Smooth muscle cell (in vitro differentiated cells): ENCODE data around the gene OGFOD3. TPM values are rescaled to one million over a fixed set of nuclear protein-coding genes. Genes with fewer than 3 reads are reported as not detected.

Experiments used
- DNase-seq: peaks from one replicate; lab custom pipeline; 2025; ENCODE audit not compliant: unreplicated experiment; lab: John Stamatoyannopoulos, UW
- H2AFZ ChIP-seq: fragments of 200-600 bp; sonication (generic); 2 replicates; pipeline ENCODE4 v1.6.0; 2016; ENCODE audit warnings: antibody characterized with exemption, low read depth, mild to moderate bottlenecking
- H3F3A ChIP-seq: fragments of 200-600 bp; sonication (generic); 2 replicates; pipeline ENCODE4 v1.6.0; 2017; ENCODE audit warnings: antibody characterized with exemption, low read depth
- H3K27ac ChIP-seq: fragments of 200-600 bp; sonication (generic); 2 replicates; pipeline ENCODE4 v1.5.1; 2016; ENCODE audit warnings: low read depth, mild to moderate bottlenecking
- H3K27me3 ChIP-seq: fragments of 200-600 bp; sonication (generic); 2 replicates; pipeline ENCODE4 v1.6.1; 2016; ENCODE audit warnings: low read depth, mild to moderate bottlenecking
- H3K36me3 ChIP-seq: fragments of 200-600 bp; sonication (generic); 2 replicates; pipeline ENCODE4 v1.5.1; 2016; ENCODE audit warnings: low read depth
- H3K4me1 ChIP-seq: fragments of 200-600 bp; sonication (generic); 2 replicates; pipeline ENCODE4 v1.5.1; 2016; ENCODE audit warnings: low read depth
- H3K4me2 ChIP-seq: fragments of 200-600 bp; sonication (generic); 2 replicates; pipeline ENCODE4 v1.6.0; 2016; ENCODE audit warnings: mild to moderate bottlenecking
- H3K4me3 ChIP-seq: fragments of 200-600 bp; sonication (generic); 2 replicates; pipeline ENCODE4 v1.5.1; 2016; ENCODE audit warnings: mild to moderate bottlenecking
- H3K79me2 ChIP-seq: fragments of 200-600 bp; sonication (generic); 2 replicates; pipeline ENCODE4 v1.6.0; 2016; ENCODE audit warnings: low read depth, mild to moderate bottlenecking
- H3K9ac ChIP-seq: fragments of 200-600 bp; sonication (generic); 2 replicates; pipeline ENCODE4 v1.6.0; 2016; ENCODE audit warnings: low read depth
- H3K9me3 ChIP-seq: fragments of 200-600 bp; sonication (generic); replicated peaks from 2 replicates; pipeline ENCODE4 v1.5.1; 2016; ENCODE audit warnings: low read depth
- H4K20me1 ChIP-seq: fragments of 200-600 bp; sonication (generic); 2 replicates; pipeline ENCODE4 v1.6.0; 2016; ENCODE audit warnings: low read depth
- WGBS: methylation state at CpG from one replicate; pipeline ENCODE4 v1.1.7; 2016; ENCODE audit warnings: low lambda C conversion rate; 5-methylcytosine and 5-hydroxymethylcytosine counted together
- polyA plus RNA-seq: library from polyadenylated mRNA; unstranded; fragments of >200 nt; fragmentation: Nextera tagmentation; extraction: Ambion mirVana; gene quantifications from 2 replicates; pipeline ENCODE4 v1.2.1, GENCODE V29; 2016
- small RNA-seq: library from RNA; depleted of rRNA; stranded (forward); fragments of <200 nt; gene quantifications from one replicate; pipeline ENCODE3, GENCODE V24; 2014
- total RNA-seq: library from RNA; depleted of rRNA; stranded (reverse); fragments of >200 nt; gene quantifications from 2 replicates; pipeline ENCODE4 v1.2.3, GENCODE V29; 2014
- TF ChIP-seq, protein P1 (sequence below): fragments of 200-600 bp; sonication (generic); IDR thresholded peaks from 2 replicates; pipeline ENCODE4 v1.5.1; 2017; ENCODE audit warnings: borderline replicate concordance, mild to moderate bottlenecking, antibody characterized with exemption; ENCODE audit not compliant: insufficient read depth, poor library complexity, severe bottlenecking

The OGFOD3 gene
- total and polyA plus RNA-seq, 2 experiments from 2014 or later, result 10.5 to 30.4 TPM

DNA sequence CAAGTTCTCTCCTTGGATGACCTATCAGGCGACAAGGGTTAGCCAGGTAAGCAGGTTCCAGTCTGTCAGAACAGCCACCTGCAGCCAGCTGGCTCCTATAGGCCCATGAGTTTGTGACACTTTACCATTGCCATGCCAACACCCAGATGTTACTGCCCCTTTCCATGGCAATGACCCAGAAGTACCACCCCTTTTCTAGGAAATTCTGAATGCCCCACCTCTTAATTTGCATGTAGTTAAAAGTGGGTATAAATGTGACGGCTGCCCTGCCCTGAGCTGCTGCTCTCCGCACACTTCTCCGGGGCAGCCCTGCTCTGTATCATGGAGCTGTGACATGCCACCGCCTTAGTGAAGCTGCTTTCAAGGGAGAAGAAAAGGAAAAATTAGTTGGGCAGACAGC lies 74.8 kb downstream of the OGFOD3 start:
- no peaks in the 10 kb centered on the region for H3K27me3 ChIP-seq
- no peaks in the 10 kb centered on the region for H3F3A ChIP-seq
- no peak overlapping the region for H3K9ac ChIP-seq
- no peak overlapping the region for H2AFZ ChIP-seq
- H3K36me3 ChIP-seq, result no peaks in the 10 kb centered on the region
- no peaks in the 10 kb centered on the region for H3K79me2 ChIP-seq
- H3K27ac ChIP-seq, result no peak overlapping the region
- peaks cover 9% of the 10 kb centered on the region for H3K4me1 ChIP-seq
- WGBS, result 95% methylated on average over 5 of the region's 5 CpGs
- TF ChIP-seq, protein P1, sequence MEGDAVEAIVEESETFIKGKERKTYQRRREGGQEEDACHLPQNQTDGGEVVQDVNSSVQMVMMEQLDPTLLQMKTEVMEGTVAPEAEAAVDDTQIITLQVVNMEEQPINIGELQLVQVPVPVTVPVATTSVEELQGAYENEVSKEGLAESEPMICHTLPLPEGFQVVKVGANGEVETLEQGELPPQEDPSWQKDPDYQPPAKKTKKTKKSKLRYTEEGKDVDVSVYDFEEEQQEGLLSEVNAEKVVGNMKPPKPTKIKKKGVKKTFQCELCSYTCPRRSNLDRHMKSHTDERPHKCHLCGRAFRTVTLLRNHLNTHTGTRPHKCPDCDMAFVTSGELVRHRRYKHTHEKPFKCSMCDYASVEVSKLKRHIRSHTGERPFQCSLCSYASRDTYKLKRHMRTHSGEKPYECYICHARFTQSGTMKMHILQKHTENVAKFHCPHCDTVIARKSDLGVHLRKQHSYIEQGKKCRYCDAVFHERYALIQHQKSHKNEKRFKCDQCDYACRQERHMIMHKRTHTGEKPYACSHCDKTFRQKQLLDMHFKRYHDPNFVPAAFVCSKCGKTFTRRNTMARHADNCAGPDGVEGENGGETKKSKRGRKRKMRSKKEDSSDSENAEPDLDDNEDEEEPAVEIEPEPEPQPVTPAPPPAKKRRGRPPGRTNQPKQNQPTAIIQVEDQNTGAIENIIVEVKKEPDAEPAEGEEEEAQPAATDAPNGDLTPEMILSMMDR, result no peak
- H3K4me3 ChIP-seq, result no peak overlapping the region
- no peaks in the 10 kb centered on the region for H4K20me1 ChIP-seq
- no peak for DNase-seq
- no peak overlapping the region for H3K4me2 ChIP-seq
- no peaks in the 10 kb centered on the region for H3K9me3 ChIP-seq

DNA sequence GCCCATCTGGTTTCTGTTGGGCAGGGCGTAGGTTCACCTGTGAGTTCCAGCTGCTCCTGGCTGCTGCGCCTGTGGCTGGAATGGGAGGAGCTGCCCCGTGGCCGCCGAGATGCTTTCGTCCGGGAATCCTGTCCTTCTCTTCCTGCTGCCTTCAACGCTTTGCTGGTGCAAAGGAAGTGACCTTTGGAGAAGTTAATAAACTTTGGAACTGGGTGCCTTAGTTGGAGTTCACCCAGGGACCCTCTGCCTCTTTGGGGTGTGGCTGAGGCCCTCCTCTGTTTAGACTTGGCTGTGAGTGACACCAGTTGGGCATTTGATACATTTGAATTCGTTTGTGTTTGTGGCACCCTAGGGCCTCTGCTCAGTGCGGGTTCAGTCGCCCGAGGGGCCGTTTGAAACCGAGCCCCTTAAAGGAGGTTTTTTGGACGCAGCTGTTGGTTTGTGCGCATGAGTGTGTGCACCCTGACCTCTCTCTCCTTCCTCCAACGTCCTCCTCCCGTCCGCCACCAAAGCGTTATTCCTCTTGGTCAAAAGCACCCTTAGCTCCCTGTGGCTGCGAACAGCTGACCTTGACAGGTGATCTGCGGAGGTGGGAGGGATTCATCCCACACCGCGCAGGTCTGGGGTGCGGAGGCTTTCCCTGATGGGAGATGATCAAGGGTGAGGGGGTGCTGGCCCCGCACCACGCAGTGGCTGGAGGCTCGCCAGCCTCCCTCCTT lies 75.9 kb downstream of the OGFOD3 start:
- no peaks in the 10 kb centered on the region for H4K20me1 ChIP-seq
- H3K36me3 ChIP-seq, result no peaks in the 10 kb centered on the region
- H3K27ac ChIP-seq, result no peak overlapping the region
- H3K9me3 ChIP-seq, result no peaks in the 10 kb centered on the region
- no peaks in the 10 kb centered on the region for H3F3A ChIP-seq
- H3K27me3 ChIP-seq, result no peaks in the 10 kb centered on the region
- no peak overlapping the region for H3K9ac ChIP-seq
- TF ChIP-seq, protein P1, result no peak
- peaks cover 9% of the 10 kb centered on the region for H3K4me1 ChIP-seq
- H2AFZ ChIP-seq, result no peak overlapping the region
- no peak for DNase-seq
- H3K4me3 ChIP-seq, result no peak overlapping the region
- H3K4me2 ChIP-seq, result no peak overlapping the region
- WGBS, result 92% methylated on average over 26 of the region's 28 CpGs
- no peaks in the 10 kb centered on the region for H3K79me2 ChIP-seq

DNA sequence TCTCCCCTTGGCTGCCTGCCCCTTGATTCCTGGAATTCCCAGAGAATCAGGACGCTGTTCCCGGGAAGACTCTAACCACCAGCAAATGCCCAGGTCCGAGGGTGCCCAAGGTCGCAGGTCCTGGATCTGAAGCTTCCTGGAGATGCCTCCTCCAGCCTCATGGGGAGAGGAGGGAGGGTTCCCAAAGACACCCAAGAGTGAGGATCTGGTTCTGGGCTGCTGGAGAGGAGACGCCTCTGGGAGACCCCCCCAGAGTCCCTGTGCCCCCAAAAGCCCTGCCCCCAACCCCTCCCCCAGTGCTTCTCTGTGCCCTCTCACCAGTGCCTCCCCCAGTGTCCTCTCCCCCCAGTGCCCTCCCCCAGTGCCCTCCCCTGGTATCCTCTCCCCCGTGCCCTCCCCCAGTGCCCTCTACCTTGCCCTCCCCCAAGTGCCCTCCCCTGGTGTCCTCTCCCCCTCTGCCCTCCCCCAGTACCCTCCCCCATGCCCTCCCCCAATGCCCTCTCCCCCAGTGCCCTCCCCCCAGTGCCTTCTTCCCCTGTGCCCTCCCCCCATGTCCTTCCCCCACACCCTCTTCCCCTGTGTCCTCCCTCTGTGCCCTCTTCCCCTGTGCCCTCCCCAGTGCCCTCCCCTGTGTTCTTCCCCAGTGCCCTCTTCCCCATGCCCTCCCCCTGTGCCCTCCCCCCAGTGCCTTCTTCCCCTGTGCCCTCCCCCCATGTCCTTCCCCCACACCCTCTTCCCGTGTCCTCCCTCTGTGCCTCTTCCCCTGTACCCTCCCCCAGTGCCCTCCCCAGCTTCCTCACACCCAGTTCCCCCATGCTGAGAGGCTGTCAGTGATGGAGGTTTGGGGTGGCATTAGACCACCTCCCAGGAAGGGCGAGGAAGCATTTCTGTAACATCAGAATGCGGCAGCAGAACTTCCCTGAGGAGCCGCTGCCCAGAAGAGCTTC lies 78.5 kb downstream of the OGFOD3 start:
- 76% methylated on average over 7 of the region's 10 CpGs for WGBS
- Histone ChIP-seq H3K4me3 (peak overlapping the region; percentile 38), H3F3A (no peaks in the 10 kb centered on the region), H3K9ac (peak overlapping the region; percentile 39), H3K27me3 (peaks cover 5% of the 10 kb centered on the region), H3K4me1 (peaks cover 9% of the 10 kb centered on the region), H3K27ac (no peak overlapping the region), H2AFZ (peak overlapping the region; percentile 96), H3K9me3 (no peaks in the 10 kb centered on the region), H3K36me3 (no peaks in the 10 kb centered on the region), H3K79me2 (no peaks in the 10 kb centered on the region), H4K20me1 (no peaks in the 10 kb centered on the region), H3K4me2 (peak overlapping the region; percentile 80)
- TF ChIP-seq, protein P1, result no peak
- no peak for DNase-seq

Small RNAs within 50 kb of the gene (small RNA-seq; reads per million reads assigned to genes)
- not detected for gene RF00019

Other genes starting within 250 kb of the OGFOD3 start
- gene CCDC57, start 205.7 kb downstream of the OGFOD3 start, total RNA-seq, result 11.4 and 18.3 TPM in 2 replicates
- gene CCDC57, start 205.7 kb downstream of the OGFOD3 start, polyA plus RNA-seq, result 23.1 and 34.6 TPM in 2 replicates
- 151 and 180 TPM in 2 replicates for gene SLC16A3, start 189.5 kb downstream of the OGFOD3 start, total RNA-seq
- gene SLC16A3, start 189.5 kb downstream of the OGFOD3 start, polyA plus RNA-seq, result 83.3 and 96.1 TPM in 2 replicates
- 51.6 and 75.3 TPM in 2 replicates for gene CSNK1D, start 144.9 kb downstream of the OGFOD3 start, total RNA-seq
- 135 and 172 TPM in 2 replicates for gene CSNK1D, start 144.9 kb downstream of the OGFOD3 start, polyA plus RNA-seq
- not detected in 2 replicates for gene CD7, start 101.0 kb downstream of the OGFOD3 start, total RNA-seq
- gene CD7, start 101.0 kb downstream of the OGFOD3 start, polyA plus RNA-seq, result 0.18 and 0.79 TPM in 2 replicates
- not detected in 2 replicates for gene SECTM1, start 84.8 kb downstream of the OGFOD3 start, total RNA-seq
- gene SECTM1, start 84.8 kb downstream of the OGFOD3 start, polyA plus RNA-seq, result 0.48 and 0.49 TPM in 2 replicates
- not detected in 2 replicates for gene TEX19, start 59.3 kb downstream of the OGFOD3 start, total RNA-seq
- gene TEX19, start 59.3 kb downstream of the OGFOD3 start, polyA plus RNA-seq, result not detected in 2 replicates
- not detected in 2 replicates for gene UTS2R, start 46.8 kb downstream of the OGFOD3 start, total RNA-seq
- gene UTS2R, start 46.8 kb downstream of the OGFOD3 start, polyA plus RNA-seq, result 0.30 TPM in 1 of 2 replicates, not detected in the other
- 1.5 and 9.2 TPM in 2 replicates for gene HEXD, start 239 bp downstream of the OGFOD3 start, total RNA-seq
- 9.2 and 13.8 TPM in 2 replicates for gene HEXD, start 239 bp downstream of the OGFOD3 start, polyA plus RNA-seq
- gene CYBC1, start 32.2 kb upstream of the OGFOD3 start, total RNA-seq, result 23.3 and 26.1 TPM in 2 replicates
- gene CYBC1, start 32.2 kb upstream of the OGFOD3 start, polyA plus RNA-seq, result 65.8 and 66.0 TPM in 2 replicates
- 52.0 and 121 TPM in 2 replicates for gene NARF, start 40.2 kb upstream of the OGFOD3 start, total RNA-seq
- 163 and 178 TPM in 2 replicates for gene NARF, start 40.2 kb upstream of the OGFOD3 start, polyA plus RNA-seq
- gene FOXK2, start 101.1 kb upstream of the OGFOD3 start, total RNA-seq, result 27.1 and 27.3 TPM in 2 replicates
- gene FOXK2, start 101.1 kb upstream of the OGFOD3 start, polyA plus RNA-seq, result 25.9 and 39.3 TPM in 2 replicates
- 76.7 and 94.6 TPM in 2 replicates for gene WDR45B, start 229.9 kb upstream of the OGFOD3 start, total RNA-seq
- 73.0 and 80.5 TPM in 2 replicates for gene WDR45B, start 229.9 kb upstream of the OGFOD3 start, polyA plus RNA-seq